Endothelial cell of umbilical vein (primary cell): ENCODE data around the gene FAM50B. TPM values are rescaled to one million over a fixed set of nuclear protein-coding genes. Genes with fewer than 3 reads are reported as not detected.

Source experiments
- BruUV-seq: library from RNA; stranded (reverse); fragments of 400-500 nt; replicated peaks from 2 replicates; lab custom pipeline; 2021; lab: Mats Ljungman, UMichigan
- CTCF ChIA-PET: fragments of 300-600, 350-600 bp; sonication (Branson Sonifier 250); formaldehyde crosslinking; loops from one replicate; lab custom pipeline; 2021; ENCODE audit warnings: antibody characterized with exemption, inconsistent platforms; lab: Charles Lee
- POLR2A ChIA-PET: fragments of 300-600, 350-600 bp; sonication (Branson Sonifier 250); formaldehyde crosslinking; loops from one replicate; lab custom pipeline; 2021; ENCODE audit warnings: antibody characterized with exemption, inconsistent platforms; lab: Charles Lee
- DNase-seq: peaks from one replicate; pipeline ENCODE4 v3.0.0-alpha.2; 2011; ENCODE audit warnings: low read depth, low spot score
- FAIRE-seq: peaks from 2 replicates; lab custom pipeline; 2011; peaks lifted over from hg19 to GRCh38; lab: Jason Lieb, UNC
- H2AFZ ChIP-seq: 2 replicates; pipeline ENCODE4 v1.6.0; 2012; ENCODE audit warnings: low read depth, low read length, control low read depth, inconsistent platforms
- H3K27ac ChIP-seq: 2 replicates; pipeline ENCODE4 v1.5.1; 2011; ENCODE audit warnings: low read depth, mild to moderate bottlenecking, control low read depth, low read length, moderate library complexity; ENCODE audit not compliant: insufficient read depth
- H3K27me3 ChIP-seq, 2 experiments: 2 replicates each; pipeline versions ENCODE4 v1.6.0 to v1.6.1; 2011; ENCODE audit warnings: low read length in 2 of 2, mixed read lengths in 1 of 2; ENCODE audit not compliant: control insufficient read depth in 2 of 2, insufficient read depth in 2 of 2
- H3K36me3 ChIP-seq, 2 experiments: 2 replicates in 1 of 2; 3 replicates in 1 of 2; pipeline ENCODE4 v1.5.1; 2011; ENCODE audit warnings: low read length in 2 of 2, mild to moderate bottlenecking in 1 of 2, moderate library complexity in 1 of 2; ENCODE audit not compliant: control insufficient read depth in 2 of 2, insufficient read depth in 2 of 2; ENCODE audit errors: extremely low read depth in 1 of 2
- H3K4me1 ChIP-seq: 3 replicates; pipeline ENCODE4 v1.5.1; 2011; ENCODE audit warnings: mild to moderate bottlenecking, low read length; ENCODE audit not compliant: control insufficient read depth, insufficient read depth; ENCODE audit errors: extremely low read depth
- H3K4me2 ChIP-seq: 2 replicates; pipeline ENCODE4 v1.6.1; 2011; ENCODE audit warnings: low read length, control low read depth, mixed read lengths; ENCODE audit not compliant: insufficient read depth
- H3K4me3 ChIP-seq, 3 experiments: fragments of 200-600 bp in 1 of 3; sonication (generic), shearing (Covaris generic) in 1 of 3; replicated peaks in 1 of 3; 2 replicates each; pipeline ENCODE4 v1.5.1; 2011 to 2016; ENCODE audit warnings: control low read depth in 3 of 3, low read length in 3 of 3, mild to moderate bottlenecking in 2 of 3, inconsistent platforms in 1 of 3, low read depth in 1 of 3, moderate library complexity in 1 of 3; ENCODE audit not compliant: insufficient read depth in 1 of 3
- H3K79me2 ChIP-seq: 2 replicates; pipeline ENCODE4 v1.6.0; 2012; ENCODE audit warnings: low read length, inconsistent platforms; ENCODE audit not compliant: control insufficient read depth, insufficient read depth
- H3K9ac ChIP-seq: replicated peaks from 2 replicates; pipeline ENCODE3; 2011; ENCODE audit warnings: low read length, control low read depth; ENCODE audit not compliant: insufficient read depth; ENCODE audit errors: extremely low read depth
- H3K9me1 ChIP-seq: replicated peaks from 3 replicates; pipeline ENCODE4 v1.6.0; 2011; ENCODE audit warnings: mild to moderate bottlenecking, low read length; ENCODE audit not compliant: control insufficient read depth, insufficient read depth; ENCODE audit errors: extremely low read depth
- H3K9me3 ChIP-seq: replicated peaks from 2 replicates; pipeline ENCODE4 v1.5.1; 2012; ENCODE audit warnings: low read length, inconsistent platforms; ENCODE audit not compliant: control insufficient read depth, insufficient read depth
- H4K20me1 ChIP-seq: replicated peaks from 2 replicates; pipeline ENCODE3; 2011; ENCODE audit warnings: mild to moderate bottlenecking, low read length; ENCODE audit not compliant: control insufficient read depth, insufficient read depth; ENCODE audit errors: extremely low read depth
- CTCF ChIP-seq, 2 donors: IDR thresholded peaks; 1 replicate in 1 of 2; 2 replicates in 1 of 2; pipeline ENCODE4 v1.5.1; 2011; ENCODE audit warnings: low read length in 2 of 2, mild to moderate bottlenecking in 2 of 2, moderate library complexity in 2 of 2, control low read depth in 1 of 2, inconsistent platforms in 1 of 2, low read depth in 1 of 2; ENCODE audit not compliant: insufficient read depth in 1 of 2; ENCODE audit errors: extremely low read depth in 1 of 2
- EZH2 ChIP-seq: IDR thresholded peaks from 2 replicates; pipeline ENCODE4 v1.6.1; 2012; ENCODE audit warnings: borderline replicate concordance, low read depth, mild to moderate bottlenecking, moderate library complexity, low read length, inconsistent platforms; ENCODE audit not compliant: severe bottlenecking
- FOS ChIP-seq: IDR thresholded peaks from 2 replicates; pipeline ENCODE4 v1.6.1; 2011; ENCODE audit warnings: mild to moderate bottlenecking, low read length, moderate library complexity, borderline replicate concordance; ENCODE audit not compliant: insufficient read depth
- GATA2 ChIP-seq: IDR thresholded peaks from 2 replicates; pipeline ENCODE4 v1.7.0; 2011; ENCODE audit warnings: low read depth, mild to moderate bottlenecking, moderate library complexity, mixed read lengths, low read length; ENCODE audit not compliant: insufficient read length, insufficient read depth
- JUN ChIP-seq: IDR thresholded peaks from 2 replicates; pipeline ENCODE4 v1.6.1; 2011; ENCODE audit warnings: borderline replicate concordance, low read depth; ENCODE audit not compliant: insufficient read length, insufficient read depth
- MAX ChIP-seq: IDR thresholded peaks from 2 replicates; pipeline ENCODE4 v1.6.1; 2011; ENCODE audit not compliant: insufficient read depth, insufficient read length
- MYC ChIP-seq: IDR thresholded peaks from one replicate; pipeline ENCODE4 v1.6.1; 2011; ENCODE audit warnings: mild to moderate bottlenecking, low read depth, low read length
- POLR2A ChIP-seq: IDR thresholded peaks from 2 replicates; pipeline ENCODE4 v1.6.1; 2012; ENCODE audit warnings: low read depth, mild to moderate bottlenecking, control low read depth, low read length
- POLR2AphosphoS5 ChIP-seq: IDR thresholded peaks from 2 replicates; pipeline ENCODE4 v1.6.1; 2012; ENCODE audit warnings: low read depth, mild to moderate bottlenecking, control low read depth, low read length, moderate library complexity; ENCODE audit not compliant: insufficient read depth
- dilution Hi-C: fragments of 300-500 bp; cut with MboI; formaldehyde crosslinking; loops from one replicate; pipeline ENCODE4 v1.15.0; 2019; ENCODE audit warnings: low sequenced_read_pairs; ENCODE audit not compliant: extremely low pct_ligation_motif_present
- intact Hi-C: fragments of 100-400 bp; cut with micrococcal nuclease; formaldehyde crosslinking; loops from one replicate; pipeline ENCODE4 v1.10.0; 2022
- polyA plus RNA-seq, 4 experiments: library from polyadenylated mRNA; depleted of rRNA in 3 of 4; stranded (reverse) in 3 of 4; unstranded in 1 of 4; fragments of >200 nt; gene quantifications; 2 replicates each; pipeline versions ENCODE4 v1.2.1 to v1.2.3, GENCODE V29; 2011 to 2012; ENCODE audit warnings: missing spikeins in 1 of 4
- total RNA-seq: library from RNA; stranded (reverse); gene quantifications from 2 replicates; pipeline ENCODE4 v1.2.3, GENCODE V29; 2021

The FAM50B gene
- total and polyA plus RNA-seq, 2 donors (not counting 3 experiments of a cell fraction or from before 2014, with no cell fraction given), result 10.0 to 14.1 TPM

GRCh38 chr6:3837781-3838180 lies 11.4 kb upstream of the FAM50B start:
- intact Hi-C loops (no loop called here), dilution Hi-C loops (no loop called here)
- H3K9me1 ChIP-seq, result no peaks in the 10 kb centered on the region
- H2AFZ ChIP-seq, result no peak overlapping the region
- CTCF ChIA-PET, result no interaction called here
- no peak for FAIRE-seq
- no peak overlapping the region for H3K4me3 ChIP-seq
- no peak for DNase-seq
- no peaks in the 10 kb centered on the region for H3K9me3 ChIP-seq
- no peak overlapping the region for H3K4me2 ChIP-seq
- no peak overlapping the region for H3K9ac ChIP-seq
- no peaks in the 10 kb centered on the region for H3K4me1 ChIP-seq
- POLR2A ChIA-PET, result no interaction called here
- H3K27ac ChIP-seq, result no peak overlapping the region
- H3K36me3 ChIP-seq, result no peaks in the 10 kb centered on the region
- no peaks in the 10 kb centered on the region for H3K79me2 ChIP-seq
- no peaks in the 10 kb centered on the region for H3K27me3 ChIP-seq
- H4K20me1 ChIP-seq, result no peaks in the 10 kb centered on the region
- BruUV-seq, result no TSS peak
- TF ChIP-seq GATA2 (no peak), FOS (no peak), CTCF (IDR thresholded peaks at IDR 0.05; ENCODE audit: extremely low read depth in 1 of 2, insufficient read depth in 1 of 2, low read depth in 1 of 2, low read length in 2 of 2) (no peak), EZH2 (no peak), JUN (no peak), POLR2A (no peak), POLR2AphosphoS5 (no peak), MAX (no peak), MYC (no peak)
